Measurements from ENCODE around the gene CP. TPM values are rescaled to one million over a fixed set of nuclear protein-coding genes. Genes with fewer than 3 reads are reported as not detected.

CP gene
- total and polyA plus RNA-seq, 2 of the 13 experiments (the other 11 are each of a cell fraction or from before 2014, with no cell fraction given), result 42.6 to 789 TPM

DNA sequence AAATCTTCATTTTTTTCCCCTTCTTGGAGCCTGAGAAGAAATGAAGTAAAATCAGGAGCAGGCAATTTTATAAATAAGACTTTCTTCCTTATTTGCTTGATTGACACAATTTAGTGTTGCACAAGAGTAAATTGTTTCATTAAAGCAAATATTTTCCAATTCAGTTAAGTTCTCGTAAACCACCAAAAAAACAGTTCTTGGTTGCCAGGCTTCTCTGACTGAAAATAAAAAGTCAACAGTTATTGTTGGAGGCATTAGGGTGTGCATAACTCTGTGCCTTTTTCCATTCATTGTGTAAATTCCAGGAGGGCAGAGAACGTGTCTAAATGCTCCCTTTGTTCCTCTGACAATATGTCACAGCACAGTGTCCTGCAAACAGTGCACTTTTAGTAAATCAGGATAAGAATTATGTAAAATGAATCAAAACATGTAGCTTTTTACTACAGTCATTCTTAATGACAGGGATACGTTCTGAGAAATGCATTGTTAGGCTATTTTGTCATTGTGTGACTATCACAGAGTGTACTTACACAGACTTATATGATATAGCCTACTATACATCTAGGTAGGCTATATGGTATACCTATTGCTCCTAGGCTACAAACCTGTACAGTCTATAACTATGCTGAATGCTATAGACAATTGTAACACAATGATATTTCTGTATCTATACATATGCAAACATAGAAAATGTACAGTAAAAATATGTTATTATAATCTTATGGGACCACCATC is at the start of gene CP (continued):
- TF ChIP-seq MXD4 (CRISPR knock-in tag; IDR thresholded peaks at IDR 0.05) (no peak), CCDC6 (CRISPR knock-in tag; IDR thresholded peaks at IDR 0.05) (no peak), KMT2A (CRISPR knock-in tag; IDR thresholded peaks at IDR 0.05) (no peak), ZBTB42 (CRISPR knock-in tag; IDR thresholded peaks at IDR 0.05) (no peak), ZBTB33 (CRISPR knock-in tag; IDR thresholded peaks at IDR 0.05) (no peak), RNF219 (CRISPR knock-in tag; IDR thresholded peaks at IDR 0.05) (no peak), FOXP1 (IDR thresholded peaks at IDR 0.05) (peak; percentile 54; the same call in 1 of the 2 replicates), FOXP1 (CRISPR knock-in tag; IDR thresholded peaks at IDR 0.05) (peak; percentile 82), SIX1 (CRISPR knock-in tag; IDR thresholded peaks at IDR 0.05; ENCODE audit: borderline replicate concordance) (0 out of 2 replicates have a peak, but pooled peaks have one; percentile 25), GABPB1 (CRISPR knock-in tag; IDR thresholded peaks at IDR 0.05) (no peak), HCFC1 (IDR thresholded peaks at IDR 0.05; ENCODE audit: low read depth, low read length) (no peak), ZNF362 (CRISPR knock-in tag; IDR thresholded peaks at IDR 0.05; ENCODE audit: borderline replicate concordance) (peak; percentile 58; the same call in 1 of the 2 replicates), HNF1A (IDR thresholded peaks at IDR 0.05; ENCODE audit: low read depth) (no peak; the same call in 1 of the 2 replicates), HNF1A (CRISPR knock-in tag; IDR thresholded peaks at IDR 0.05; ENCODE audit: borderline replicate concordance) (peak; percentile 46; the same call in 1 of the 2 replicates), TAF1 (CRISPR knock-in tag; IDR thresholded peaks at IDR 0.05) (peak; percentile 52; the same call in 1 of the 2 replicates)

All from HepG2 (cell line).